Sciatic nerve (tissue), 2 donors: ENCODE data around the gene SHKBP1. TPM values are rescaled to one million over a fixed set of nuclear protein-coding genes. Genes with fewer than 3 reads are reported as not detected.

Source experiments
- ATAC-seq: fragments of 200-7000 bp; cut with Tn5 transposase; one replicate; pipeline ENCODE4 v1.9.1; 2020; ENCODE audit warnings: mild to moderate bottlenecking, moderate library complexity
- DNase-seq: peaks from one replicate; pipeline ENCODE4 v3.0.0-alpha.2; 2020; ENCODE audit warnings: low spot score
- intact Hi-C: fragments of 100-400 bp; cut with DNase I; formaldehyde crosslinking; loops from one replicate; pipeline ENCODE4 v1.14.2; 2022
- total RNA-seq: library from RNA; stranded (reverse); fragmentation: NEBNext Ultra II Directional; extraction: Animal tissue kit (Norgen Biotek cat#: 25700); gene quantifications from one replicate; pipeline ENCODE4 v1.2.1, GENCODE V29; 2021
- donor health status: DM: no; HTN: no; CAD: no.
- donor health status: DM: no; HTN: no; CAD: no.

The SHKBP1 gene
- total RNA-seq, 1 donor from 2014 or later, result 58.7 TPM

DNA sequence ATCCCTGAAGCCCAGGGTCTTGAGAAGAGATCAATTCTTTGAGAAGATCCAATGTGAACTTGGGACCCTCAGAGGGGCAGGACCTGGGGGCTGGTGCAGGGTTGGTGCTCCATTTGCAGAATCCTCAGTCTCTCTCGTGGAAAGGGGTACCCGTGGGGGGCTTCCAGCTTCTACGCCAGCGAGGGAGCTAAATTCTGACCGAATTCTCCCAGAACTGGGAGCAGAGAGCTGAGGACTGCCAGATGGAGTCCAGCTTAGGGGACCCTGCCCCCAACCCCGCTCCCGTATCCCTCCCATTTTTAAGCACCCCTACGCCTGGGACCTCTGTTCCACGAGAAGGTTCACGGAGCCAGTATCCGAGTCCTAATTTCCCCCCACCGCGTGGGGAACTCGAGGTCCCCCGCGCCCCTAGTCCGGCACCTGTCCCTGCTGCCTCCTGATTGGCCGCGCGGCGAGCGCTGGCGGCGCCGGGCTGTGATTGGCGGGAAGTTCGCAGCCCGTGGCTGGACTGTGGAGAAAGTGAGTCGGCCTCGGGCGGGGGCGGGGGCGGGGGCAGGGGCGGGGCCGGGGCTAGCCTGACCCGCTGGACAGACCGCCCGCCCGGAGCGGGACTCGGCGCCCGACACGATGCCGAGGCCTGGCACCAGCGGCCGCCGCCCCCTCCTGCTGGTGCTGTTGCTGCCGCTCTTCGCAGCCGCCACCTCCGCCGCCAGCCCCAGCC lies 20.1 kb downstream of the SHKBP1 start:
- ATAC-seq (no peak), DNase-seq (peak; percentile 80)
- intact Hi-C loops, result loop anchor here (5.0 to 10.0 kb wide), 2 partner anchors 72 to 289 kb away; no protein-coding TSS in a partner anchor

DNA sequence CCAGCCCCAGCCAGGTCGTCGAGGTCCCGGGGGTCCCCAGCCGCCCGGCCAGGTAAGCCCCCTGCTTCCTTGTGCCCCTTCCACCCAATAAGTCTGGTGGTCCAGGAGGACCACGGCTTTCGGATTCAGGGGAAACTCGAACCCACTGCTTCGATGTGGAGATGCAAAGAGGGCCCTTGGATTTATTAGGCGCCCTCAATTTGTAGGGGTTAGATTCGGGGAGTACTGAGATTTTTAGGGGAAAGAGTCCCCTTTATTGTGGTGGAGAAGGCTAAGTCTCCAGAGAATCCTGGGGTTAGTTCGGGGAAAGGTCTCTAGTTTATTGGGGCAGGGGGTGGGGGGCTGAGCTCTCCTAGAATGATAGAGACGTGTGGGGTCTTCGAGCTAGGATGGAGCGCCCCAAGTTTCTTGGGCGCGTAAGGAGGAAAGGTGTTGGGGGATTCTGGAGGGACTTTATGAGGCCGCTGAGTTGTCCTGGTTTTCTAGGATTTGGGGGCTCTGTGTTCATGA lies 20.7 kb downstream of the SHKBP1 start:
- intact Hi-C loops, result loop anchor here (5.0 to 10.0 kb wide), 2 partner anchors 73 to 290 kb away; no protein-coding TSS in a partner anchor
- DNase-seq (no peak), ATAC-seq (no peak)

- intact Hi-C loops, result loop anchor here (5.0 to 10.0 kb wide), 2 partner anchors 74 to 291 kb away; no protein-coding TSS in a partner anchor
- DNase-seq, result peak; percentile 94
- ATAC-seq, result peak; percentile 71
Observed at GRCh38 chr19:40598121-40598917, 21.6 kb downstream of the SHKBP1 start.

DNA sequence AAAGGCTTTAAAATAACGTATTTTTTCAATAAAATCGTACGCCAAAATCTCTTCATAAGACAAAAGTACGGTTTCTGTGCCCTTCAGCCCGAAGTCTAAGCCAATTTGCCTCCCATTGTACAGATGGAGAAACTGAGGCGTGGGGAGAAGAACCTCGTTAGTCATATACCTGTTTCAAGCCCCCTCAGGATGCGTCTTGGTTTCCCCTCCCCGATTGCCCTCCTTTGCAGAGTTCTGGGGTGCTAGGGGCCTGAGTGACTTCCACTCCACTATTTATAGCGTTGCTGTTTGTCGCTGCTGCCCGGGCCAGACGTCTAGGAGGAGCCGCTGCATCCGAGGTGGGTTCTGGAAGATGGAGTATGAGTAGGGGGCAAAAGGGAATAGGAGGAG lies 22.2 kb downstream of the SHKBP1 start:
- ATAC-seq (no peak), DNase-seq (no peak)
- intact Hi-C loops, result loop anchor here (5.0 to 10.0 kb wide), 2 partner anchors 74 to 292 kb away; no protein-coding TSS in a partner anchor

GRCh38 chr19:40599331-40599901 lies 22.7 kb downstream of the SHKBP1 start:
- ATAC-seq (no peak), DNase-seq (no peak)
- intact Hi-C loops, result loop anchor here (5.0 to 10.0 kb wide), 2 partner anchors 75 to 292 kb away; no protein-coding TSS in a partner anchor

GRCh38 chr19:40599902-40600569 lies 23.4 kb downstream of the SHKBP1 start:
- ATAC-seq (no peak), DNase-seq (peak; percentile 80)
- intact Hi-C loops, result loop anchor here (5.0 to 10.0 kb wide), 2 partner anchors 75 to 293 kb away; no protein-coding TSS in a partner anchor

DNA sequence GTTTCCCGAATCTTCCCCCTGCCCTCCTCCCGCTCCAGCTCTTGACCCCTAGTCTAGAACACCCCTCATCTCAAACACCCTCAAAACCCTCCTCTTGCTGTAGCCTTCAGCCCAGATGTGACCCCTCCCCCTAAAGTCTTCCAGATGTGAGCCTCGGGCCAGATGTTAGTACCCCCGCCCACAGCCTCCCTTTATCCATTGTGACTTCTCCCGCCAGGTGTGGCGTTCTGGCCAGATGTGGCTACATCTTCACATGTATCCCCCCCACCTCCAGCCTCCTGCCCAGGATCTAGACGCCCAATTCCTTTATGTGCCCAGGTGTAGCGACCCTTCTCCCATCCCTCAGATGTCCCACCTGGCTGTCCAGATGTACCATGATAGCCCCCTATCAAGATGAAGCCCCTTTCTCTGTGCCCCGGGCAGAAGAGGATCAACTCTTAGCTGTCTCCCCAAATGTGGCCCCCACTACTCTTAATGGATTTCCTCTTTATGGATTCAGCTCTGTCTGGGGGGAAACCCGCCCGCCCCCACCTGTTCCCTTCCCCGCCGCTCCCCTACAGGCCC lies 24.0 kb downstream of the SHKBP1 start:
- no peak for DNase-seq
- intact Hi-C loops, result no loop called here
- no peak for ATAC-seq

DNA sequence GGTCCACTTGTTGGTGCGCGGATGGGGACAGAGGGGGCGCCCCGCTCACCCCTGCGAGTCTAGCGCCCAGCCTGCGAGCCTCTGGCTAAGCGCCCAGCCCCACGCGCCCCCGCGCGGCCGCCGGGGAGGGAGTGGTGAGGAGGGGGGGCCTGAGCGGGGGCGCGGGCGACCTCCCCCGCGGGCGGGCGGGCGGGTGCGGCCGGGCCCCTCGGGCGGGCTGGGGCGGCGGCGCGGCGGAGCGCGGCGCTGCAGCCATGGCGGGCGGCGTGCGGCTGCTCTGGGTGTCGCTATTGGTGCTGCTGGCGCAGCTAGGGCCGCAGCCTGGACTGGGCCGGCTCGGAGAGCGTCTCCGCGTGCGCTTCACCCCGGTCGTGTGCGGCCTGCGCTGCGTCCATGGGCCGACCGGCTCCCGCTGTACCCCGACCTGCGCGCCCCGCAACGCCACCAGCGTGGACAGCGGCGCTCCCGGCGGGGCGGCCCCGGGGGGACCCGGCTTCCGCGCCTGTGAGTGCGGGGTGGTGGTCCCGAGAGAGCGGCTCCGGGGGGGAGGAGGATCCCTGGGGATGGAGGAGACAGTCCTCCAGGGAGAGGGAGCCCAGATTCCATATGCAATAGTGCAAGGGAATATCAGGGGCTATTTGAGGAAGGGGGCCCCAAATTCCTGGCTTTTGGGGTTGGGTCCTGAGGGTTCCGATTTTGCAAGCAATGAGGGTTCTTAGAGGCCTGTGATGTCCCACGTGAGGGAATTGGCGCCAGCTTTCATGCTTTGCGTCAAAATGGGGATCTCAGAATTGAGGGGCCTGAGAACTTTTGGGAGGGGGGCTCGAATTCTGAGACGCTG lies 24.7 kb downstream of the SHKBP1 start, which contains the start of gene LTBP4:
TSS of gene LTBP4 (plus strand) at position 236 of the 841 bp plus-strand sequence. CDS start at position 255, 19 bp downstream.
- ATAC-seq, result no peak
- intact Hi-C loops, result no loop called here
- peak; percentile 87 for DNase-seq

DNA sequence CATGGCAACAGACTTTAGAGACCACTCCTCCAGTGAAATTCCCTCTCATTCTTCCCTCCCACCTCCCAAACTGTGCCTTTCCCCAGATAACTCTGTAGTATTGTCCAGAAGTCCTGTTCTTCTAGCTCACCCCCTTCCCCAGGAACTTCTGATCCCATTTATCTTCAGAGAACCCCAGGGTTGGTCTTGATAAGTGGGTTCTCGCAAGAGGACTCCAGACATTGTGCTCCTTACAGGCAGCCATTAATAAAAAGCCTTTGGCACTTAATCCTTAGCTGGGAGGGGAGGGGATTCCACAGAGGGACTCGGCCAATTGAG lies 26.4 kb downstream of the SHKBP1 start:
- ATAC-seq (no peak), DNase-seq (no peak)
- intact Hi-C loops, result no loop called here

DNA sequence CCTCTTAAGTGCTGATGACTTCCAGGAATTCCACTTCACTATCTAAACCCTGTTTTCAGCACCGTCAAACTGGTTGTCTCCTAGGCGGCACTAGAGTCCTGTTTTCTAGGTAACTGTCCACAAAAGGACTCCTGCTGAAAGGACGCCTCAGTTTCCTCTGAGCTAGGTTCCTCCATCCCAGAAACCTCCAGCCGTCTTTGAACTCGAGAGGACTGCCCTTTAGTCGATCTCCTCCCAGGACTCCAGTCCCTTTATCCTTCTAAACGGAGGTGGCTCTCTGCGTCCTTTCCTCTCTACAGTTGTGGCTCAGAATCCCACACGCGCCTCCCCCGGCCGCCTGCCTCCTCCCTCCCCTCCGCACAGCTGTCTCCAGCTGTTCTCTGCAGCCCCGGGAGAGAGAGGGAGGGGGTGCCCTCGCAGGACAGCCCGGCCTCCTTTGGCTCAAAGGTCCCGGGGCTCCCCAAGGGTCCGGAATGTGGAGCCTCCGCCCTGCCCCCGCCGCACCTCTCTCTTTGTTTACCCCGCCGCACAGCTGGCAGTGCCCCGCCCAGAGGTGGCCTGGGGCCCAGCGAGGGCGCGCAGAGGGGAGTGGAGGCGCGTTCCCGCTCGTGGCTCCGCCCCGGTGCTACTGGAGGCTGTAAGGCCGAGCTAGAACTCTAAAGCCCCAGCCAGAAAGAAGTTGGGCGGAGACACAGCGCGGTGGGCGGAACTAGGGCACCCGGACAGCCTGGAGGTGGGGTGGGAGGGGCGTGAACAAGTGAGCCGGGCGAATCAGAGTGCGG lies 26.9 kb downstream of the SHKBP1 start:
- intact Hi-C loops, result no loop called here
- DNase-seq (peak; percentile 98), ATAC-seq (peak; percentile 78)

GRCh38 chr19:40604171-40604646 lies 27.5 kb downstream of the SHKBP1 start:
- intact Hi-C loops, result no loop called here
- no peak for ATAC-seq
- no peak for DNase-seq

- intact Hi-C loops, result no loop called here
- no peak for DNase-seq
- no peak for ATAC-seq
Observed at GRCh38 chr19:40604647-40605215, 28.1 kb downstream of the SHKBP1 start.

DNA sequence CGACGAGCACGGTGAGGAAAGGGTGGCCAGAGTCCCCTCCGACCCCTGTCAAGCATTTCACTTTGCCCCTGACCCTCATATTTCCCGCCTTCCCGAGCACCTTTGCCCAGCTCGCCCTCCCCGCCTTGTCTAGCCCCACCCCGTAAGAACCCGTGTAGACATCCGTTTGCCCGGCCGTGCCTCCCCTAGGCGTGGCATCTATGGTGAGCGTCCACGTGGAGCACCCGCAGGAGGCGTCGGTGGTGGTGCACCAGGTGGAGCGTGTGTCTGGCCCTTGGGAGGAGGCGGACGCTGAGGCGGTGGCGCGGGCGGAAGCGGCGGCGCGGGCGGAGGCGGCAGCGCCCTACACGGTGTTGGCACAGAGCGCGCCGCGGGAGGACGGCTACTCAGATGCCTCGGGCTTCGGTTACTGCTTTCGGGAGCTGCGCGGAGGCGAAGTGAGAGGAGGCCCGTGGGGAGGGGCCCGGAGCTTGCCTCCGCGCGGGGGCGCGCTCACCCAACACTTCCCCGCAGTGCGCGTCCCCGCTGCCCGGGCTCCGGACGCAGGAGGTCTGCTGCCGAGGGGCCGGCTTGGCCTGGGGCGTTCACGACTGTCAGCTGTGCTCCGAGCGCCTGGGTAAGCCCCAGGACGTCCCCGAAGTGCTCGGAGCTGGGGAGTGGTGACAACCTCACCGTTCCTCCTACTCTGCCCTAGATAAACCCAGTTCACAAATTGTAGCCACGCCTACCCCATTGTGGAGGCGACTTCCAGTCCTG lies 28.7 kb downstream of the SHKBP1 start:
- DNase-seq (peak; percentile 82), ATAC-seq (no peak)
- intact Hi-C loops, result no loop called here

DNA sequence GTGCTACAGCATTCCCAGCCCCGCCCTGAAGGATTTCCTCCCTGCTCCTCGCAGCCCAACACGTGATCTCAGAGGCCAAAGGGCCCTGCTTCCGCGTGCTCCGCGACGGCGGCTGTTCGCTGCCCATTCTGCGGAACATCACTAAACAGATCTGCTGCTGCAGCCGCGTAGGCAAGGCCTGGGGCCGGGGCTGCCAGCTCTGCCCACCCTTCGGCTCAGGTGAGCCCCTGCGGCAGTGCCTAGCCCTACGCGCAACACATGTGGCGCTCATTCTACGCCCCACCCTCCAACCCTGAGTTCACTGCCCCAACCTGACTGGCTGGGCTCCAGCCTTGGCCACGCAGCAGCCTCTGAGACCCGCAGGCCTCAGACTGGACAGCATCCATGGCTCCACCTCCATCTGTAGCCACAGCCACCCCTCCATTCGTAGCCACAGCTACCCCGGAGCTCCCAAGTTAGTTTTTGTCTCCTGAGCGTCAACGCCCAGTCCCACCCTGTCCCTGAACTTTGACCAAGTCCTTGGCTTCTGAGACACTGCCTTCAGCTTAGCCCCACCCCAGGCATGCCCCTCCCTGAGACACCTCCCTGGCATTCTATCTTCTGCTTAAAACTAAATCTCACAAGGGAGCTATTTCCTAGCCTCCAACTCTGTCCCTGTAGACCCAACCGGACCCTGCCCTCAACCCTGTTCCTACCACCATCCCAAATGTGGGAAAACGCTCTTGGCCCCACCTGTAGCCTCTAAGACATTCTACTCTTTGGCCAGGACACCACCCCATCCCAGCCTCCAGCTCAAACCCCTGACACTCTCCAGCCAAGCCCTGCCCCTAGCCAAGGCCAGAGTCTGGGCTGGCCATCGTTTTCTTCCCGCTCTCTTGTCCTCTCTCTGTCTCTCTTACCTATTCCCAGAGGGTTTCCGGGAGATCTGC lies 30.9 kb downstream of the SHKBP1 start:
- ATAC-seq, result peak; percentile 8
- intact Hi-C loops, result no loop called here
- DNase-seq, result no peak

DNA sequence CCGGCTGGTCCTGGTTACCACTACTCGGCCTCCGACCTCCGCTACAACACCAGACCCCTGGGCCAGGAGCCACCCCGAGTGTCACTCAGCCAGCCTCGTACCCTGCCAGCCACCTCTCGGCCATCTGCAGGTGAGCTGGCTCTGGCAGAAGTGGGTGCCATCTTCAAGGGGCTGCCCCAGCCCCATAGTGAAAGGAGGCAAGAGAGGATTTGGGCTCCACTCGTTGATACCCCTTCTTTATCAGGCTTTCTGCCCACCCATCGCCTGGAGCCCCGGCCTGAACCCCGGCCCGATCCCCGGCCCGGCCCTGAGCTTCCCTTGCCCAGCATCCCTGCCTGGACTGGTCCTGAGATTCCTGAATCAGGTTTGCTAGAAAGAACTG lies 31.6 kb downstream of the SHKBP1 start:
- no peak for ATAC-seq
- intact Hi-C loops, result no loop called here

More for the DNA sequence above, 31.6 kb downstream of the SHKBP1 start:
- no peak for DNase-seq
